Thymus (tissue), 2 donors: ENCODE measurements around the gene GOLGB1. TPM values are rescaled to one million over a fixed set of nuclear protein-coding genes. Genes with fewer than 3 reads are reported as not detected.

Experiments
- polyA plus RNA-seq: library from polyadenylated mRNA; stranded (reverse); fragments of 200-250 nt; gene quantifications from one replicate; pipeline ENCODE4 v1.2.3, GENCODE V29; 2013
- total RNA-seq: library from RNA; stranded (reverse); fragments of 120-200 nt; gene quantifications from one replicate; pipeline ENCODE4 v1.2.4, GENCODE V29; 2013
- donor health status: healthy.

Gene GOLGB1
- total and polyA plus RNA-seq, 2 donors = 18.0 to 23.0 TPM

Other genes starting within 250 kb of the GOLGB1 start
- gene POLQ, start 203.8 kb downstream of the GOLGB1 start, total RNA-seq = 7.9 TPM
- gene POLQ, start 203.8 kb downstream of the GOLGB1 start, polyA plus RNA-seq = 0.71 TPM
- not detected for gene ARGFX, start 181.8 kb downstream of the GOLGB1 start, total RNA-seq
- gene ARGFX, start 181.8 kb downstream of the GOLGB1 start, polyA plus RNA-seq = 0.05 TPM
- under 0.01 TPM for gene FBXO40, start 156.4 kb downstream of the GOLGB1 start, total RNA-seq
- gene FBXO40, start 156.4 kb downstream of the GOLGB1 start, polyA plus RNA-seq = 0.02 TPM
- gene HCLS1, start 88.8 kb downstream of the GOLGB1 start, total RNA-seq = 128 TPM
- 171 TPM for gene HCLS1, start 88.8 kb downstream of the GOLGB1 start, polyA plus RNA-seq
- 24.6 TPM for gene IQCB1, start 85.3 kb upstream of the GOLGB1 start, total RNA-seq
- gene IQCB1, start 85.3 kb upstream of the GOLGB1 start, polyA plus RNA-seq = 29.1 TPM
- gene EAF2, start 85.5 kb upstream of the GOLGB1 start, total RNA-seq = 13.6 TPM
- 18.0 TPM for gene EAF2, start 85.5 kb upstream of the GOLGB1 start, polyA plus RNA-seq
- 1.0 TPM for gene SLC15A2, start 144.7 kb upstream of the GOLGB1 start, total RNA-seq
- 3.2 TPM for gene SLC15A2, start 144.7 kb upstream of the GOLGB1 start, polyA plus RNA-seq